Testis (tissue), 2 donors: Measurements from ENCODE around the gene MTUS2.

Experiments used
- POLR2A ChIP-seq: fragments of 450-650 bp; IDR thresholded peaks from one replicate; pipeline ENCODE4 v1.6.1; 2017; ENCODE audit warnings: antibody characterized with exemption, mild to moderate bottlenecking, moderate library complexity
- TF ChIP-seq, protein P1 (sequence below), 3 experiments: fragments of 450-650 bp in 2 of 3; fragments of 200-600 bp in 1 of 3; sonication (generic) in 1 of 3; IDR thresholded peaks; one replicate each; pipeline ENCODE4 v1.5.1; 2016 to 2019; ENCODE audit warnings: antibody characterized with exemption in 3 of 3, mild to moderate bottlenecking in 2 of 3, moderate library complexity in 1 of 3

DNA sequence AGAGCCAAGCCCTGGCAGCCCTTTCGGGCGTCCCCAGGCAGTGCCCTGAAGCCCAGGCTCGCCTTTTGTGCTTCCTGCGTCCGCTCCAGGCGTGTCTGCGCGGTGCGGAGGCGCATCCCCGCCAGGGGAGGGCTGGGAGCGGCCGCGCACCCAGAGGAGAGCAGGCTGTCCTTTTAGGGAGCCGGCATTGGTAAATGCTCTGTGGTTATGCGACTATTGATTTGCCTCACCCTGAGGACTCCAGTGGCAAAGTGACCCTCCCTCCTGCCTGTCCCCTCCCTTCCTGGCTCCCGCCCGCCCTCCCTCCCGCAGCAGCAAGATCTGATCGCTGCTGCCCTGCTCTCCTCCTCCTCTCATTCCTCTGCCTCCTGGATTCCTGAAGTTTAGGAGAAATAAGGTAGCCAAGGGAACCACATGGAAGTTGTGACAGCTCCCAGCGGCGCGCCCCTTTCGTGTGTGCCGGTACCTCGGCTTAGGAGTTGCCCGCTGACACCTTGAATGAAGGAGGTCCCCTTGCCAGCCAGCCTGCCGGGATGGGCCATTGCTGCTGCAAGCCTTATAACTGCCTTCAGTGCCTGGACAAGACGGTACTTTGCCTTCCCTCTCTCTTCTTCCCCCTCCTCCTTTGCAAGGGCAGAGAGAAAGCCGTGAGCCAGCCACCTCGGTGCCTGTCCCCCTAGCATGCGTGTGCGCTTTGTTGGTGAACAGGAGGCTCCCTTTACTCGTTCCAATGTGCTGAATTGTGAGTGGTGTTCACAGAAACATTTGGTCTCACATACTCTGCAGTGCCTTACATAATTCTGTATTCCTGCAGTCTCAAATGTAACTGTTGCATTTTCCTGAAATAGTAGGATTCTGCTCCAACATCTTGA lies 608.4 kb downstream of the MTUS2 start:
- TF ChIP-seq, protein P1, sequence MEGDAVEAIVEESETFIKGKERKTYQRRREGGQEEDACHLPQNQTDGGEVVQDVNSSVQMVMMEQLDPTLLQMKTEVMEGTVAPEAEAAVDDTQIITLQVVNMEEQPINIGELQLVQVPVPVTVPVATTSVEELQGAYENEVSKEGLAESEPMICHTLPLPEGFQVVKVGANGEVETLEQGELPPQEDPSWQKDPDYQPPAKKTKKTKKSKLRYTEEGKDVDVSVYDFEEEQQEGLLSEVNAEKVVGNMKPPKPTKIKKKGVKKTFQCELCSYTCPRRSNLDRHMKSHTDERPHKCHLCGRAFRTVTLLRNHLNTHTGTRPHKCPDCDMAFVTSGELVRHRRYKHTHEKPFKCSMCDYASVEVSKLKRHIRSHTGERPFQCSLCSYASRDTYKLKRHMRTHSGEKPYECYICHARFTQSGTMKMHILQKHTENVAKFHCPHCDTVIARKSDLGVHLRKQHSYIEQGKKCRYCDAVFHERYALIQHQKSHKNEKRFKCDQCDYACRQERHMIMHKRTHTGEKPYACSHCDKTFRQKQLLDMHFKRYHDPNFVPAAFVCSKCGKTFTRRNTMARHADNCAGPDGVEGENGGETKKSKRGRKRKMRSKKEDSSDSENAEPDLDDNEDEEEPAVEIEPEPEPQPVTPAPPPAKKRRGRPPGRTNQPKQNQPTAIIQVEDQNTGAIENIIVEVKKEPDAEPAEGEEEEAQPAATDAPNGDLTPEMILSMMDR (IDR thresholded peaks at IDR 0.05) = no peak
- no peak for TF ChIP-seq POLR2A
